MM.1S (cell line): ENCODE results near the gene COLEC11.

Source experiments
- DNase-seq: peaks from one replicate; pipeline ENCODE4 v3.0.0-alpha.2; 2015
- H2AFZ ChIP-seq: fragments of 300-600 bp; sonication (generic); 2 replicates; pipeline ENCODE4 v1.6.0; 2016; ENCODE audit warnings: antibody characterized with exemption, low read length
- H3F3A ChIP-seq: fragments of 300-600 bp; sonication (generic); 2 replicates; pipeline ENCODE4 v1.6.1; 2016; ENCODE audit warnings: mild to moderate bottlenecking, antibody characterized with exemption, low read length, moderate library complexity, mixed read lengths; ENCODE audit not compliant: insufficient read depth
- H3K27ac ChIP-seq: fragments of 300-600 bp; sonication (generic); 2 replicates; pipeline ENCODE4 v1.5.1; 2016; ENCODE audit warnings: mild to moderate bottlenecking, low read length
- H3K27me3 ChIP-seq: fragments of 300-600 bp; sonication (generic); replicated peaks from 2 replicates; pipeline ENCODE4 v1.6.0; 2016; ENCODE audit warnings: low read length; ENCODE audit not compliant: insufficient read depth
- H3K36me3 ChIP-seq: fragments of 300-600 bp; sonication (generic); replicated peaks from 2 replicates; pipeline ENCODE4 v1.6.1; 2016; ENCODE audit warnings: mild to moderate bottlenecking, low read length, mixed read lengths; ENCODE audit not compliant: insufficient read depth
- H3K4me1 ChIP-seq: fragments of 300-600 bp; sonication (generic); 2 replicates; pipeline ENCODE4 v1.6.1; 2016; ENCODE audit warnings: low read length, mixed read lengths
- H3K4me2 ChIP-seq: fragments of 300-600 bp; sonication (generic); 2 replicates; pipeline ENCODE4 v1.6.0; 2016; ENCODE audit warnings: low read depth, low read length
- H3K4me3 ChIP-seq: fragments of 300-600 bp; sonication (generic); 2 replicates; pipeline ENCODE4 v1.5.1; 2016; ENCODE audit warnings: low read length, mixed read lengths
- H3K79me2 ChIP-seq: fragments of 300-600 bp; sonication (generic); 2 replicates; pipeline ENCODE4 v1.6.1; 2016; ENCODE audit warnings: mixed run types, low read length, mixed read lengths
- H3K9ac ChIP-seq: fragments of 300-600 bp; sonication (generic); 2 replicates; pipeline ENCODE4 v1.6.1; 2016; ENCODE audit warnings: low read length, mixed read lengths
- H3K9me2 ChIP-seq: fragments of 300-600 bp; sonication (generic); replicated peaks from 2 replicates; pipeline ENCODE4 v1.6.1; 2016; ENCODE audit warnings: mild to moderate bottlenecking, low read length, mixed read lengths; ENCODE audit not compliant: insufficient read depth
- H3K9me3 ChIP-seq: fragments of 300-600 bp; sonication (generic); replicated peaks from 2 replicates; pipeline ENCODE4 v1.6.1; 2016; ENCODE audit warnings: mild to moderate bottlenecking, low read length, mixed read lengths; ENCODE audit not compliant: insufficient read depth
- H4K20me1 ChIP-seq: fragments of 300-600 bp; sonication (generic); 2 replicates; pipeline ENCODE4 v1.6.1; 2016; ENCODE audit warnings: mild to moderate bottlenecking, low read length, moderate library complexity, mixed read lengths; ENCODE audit not compliant: insufficient read depth
- CTCF ChIP-seq: fragments of 300-600 bp; sonication (generic); IDR thresholded peaks from 2 replicates; pipeline ENCODE4 v1.5.1; 2016; ENCODE audit warnings: antibody characterized with exemption, low read length, mixed read lengths
- EZH2 ChIP-seq: fragments of 300-600 bp; sonication (generic); optimal IDR thresholded peaks from 2 replicates; pipeline ENCODE3; 2017; ENCODE audit warnings: low read depth, mild to moderate bottlenecking, antibody characterized with exemption, low read length, mixed read lengths
- EZH2phosphoT487 ChIP-seq: fragments of 300-600 bp; sonication (generic); IDR thresholded peaks from 2 replicates; pipeline ENCODE4 v1.6.1; 2018; ENCODE audit warnings: antibody characterized with exemption, low read length

COLEC11 gene

DNA sequence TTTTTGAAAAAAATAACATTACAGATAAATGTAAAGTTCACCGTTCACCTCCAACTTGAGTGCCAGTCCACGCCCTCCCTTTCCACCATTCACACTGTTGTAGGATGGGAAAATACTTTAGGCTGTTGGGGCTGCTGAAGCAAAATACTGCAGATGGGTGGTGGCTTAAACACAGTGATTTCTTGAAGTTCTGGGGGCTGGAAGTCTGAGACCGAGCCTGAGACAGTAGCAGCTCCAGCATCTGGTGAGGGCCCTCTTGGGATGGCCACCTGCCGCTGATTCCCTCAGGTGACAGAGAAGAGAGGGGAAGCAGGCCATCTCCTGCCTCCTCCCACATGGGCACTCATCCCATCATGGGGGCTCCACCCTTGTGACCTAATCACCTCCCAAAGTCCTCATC is 80.8 kb downstream of the COLEC11 start:
- Histone ChIP-seq H3K27me3 (no peaks in the 10 kb centered on the region), H3K36me3 (no peaks in the 10 kb centered on the region), H3K9me3 (no peaks in the 10 kb centered on the region), H3F3A (no peaks in the 10 kb centered on the region), H3K4me1 (no peaks in the 10 kb centered on the region), H2AFZ (no peak overlapping the region), H3K9me2 (no peaks in the 10 kb centered on the region), H3K27ac (no peak overlapping the region), H3K79me2 (no peaks in the 10 kb centered on the region), H3K4me2 (no peak overlapping the region), H3K4me3 (no peak overlapping the region), H3K9ac (no peak overlapping the region), H4K20me1 (no peaks in the 10 kb centered on the region)
- TF ChIP-seq CTCF (no peak), EZH2phosphoT487 (no peak), EZH2 (no peak)
- DNase-seq: no peak

GRCh38 chr2:3677436-3677835 is 82.5 kb downstream of the COLEC11 start:
- Histone ChIP-seq H3F3A (no peaks in the 10 kb centered on the region), H3K4me2 (no peak overlapping the region), H4K20me1 (no peaks in the 10 kb centered on the region), H3K4me3 (no peak overlapping the region), H3K36me3 (no peaks in the 10 kb centered on the region), H3K27ac (no peak overlapping the region), H3K9me2 (no peaks in the 10 kb centered on the region), H3K9me3 (no peaks in the 10 kb centered on the region), H2AFZ (no peak overlapping the region), H3K27me3 (no peaks in the 10 kb centered on the region), H3K4me1 (no peaks in the 10 kb centered on the region), H3K79me2 (no peaks in the 10 kb centered on the region), H3K9ac (no peak overlapping the region)
- no peak for DNase-seq
- TF ChIP-seq EZH2 (no peak), EZH2phosphoT487 (no peak), CTCF (no peak)

GRCh38 chr2:3678212-3678611 is 83.3 kb downstream of the COLEC11 start:
- H3K4me2 ChIP-seq: no peak overlapping the region
- H3K36me3 ChIP-seq: no peaks in the 10 kb centered on the region
- no peaks in the 10 kb centered on the region for H3K27me3 ChIP-seq
- H3K9ac ChIP-seq: no peak overlapping the region
- no peaks in the 10 kb centered on the region for H4K20me1 ChIP-seq
- no peaks in the 10 kb centered on the region for H3K9me3 ChIP-seq
- H3K79me2 ChIP-seq: no peaks in the 10 kb centered on the region
- H3K27ac ChIP-seq: no peak overlapping the region
- no peaks in the 10 kb centered on the region for H3F3A ChIP-seq
- no peaks in the 10 kb centered on the region for H3K9me2 ChIP-seq
- no peaks in the 10 kb centered on the region for H3K4me1 ChIP-seq
- no peak for TF ChIP-seq CTCF
- no peak for TF ChIP-seq EZH2
- TF ChIP-seq EZH2phosphoT487: no peak
- no peak overlapping the region for H3K4me3 ChIP-seq
- no peak for DNase-seq
- no peak overlapping the region for H2AFZ ChIP-seq

DNA sequence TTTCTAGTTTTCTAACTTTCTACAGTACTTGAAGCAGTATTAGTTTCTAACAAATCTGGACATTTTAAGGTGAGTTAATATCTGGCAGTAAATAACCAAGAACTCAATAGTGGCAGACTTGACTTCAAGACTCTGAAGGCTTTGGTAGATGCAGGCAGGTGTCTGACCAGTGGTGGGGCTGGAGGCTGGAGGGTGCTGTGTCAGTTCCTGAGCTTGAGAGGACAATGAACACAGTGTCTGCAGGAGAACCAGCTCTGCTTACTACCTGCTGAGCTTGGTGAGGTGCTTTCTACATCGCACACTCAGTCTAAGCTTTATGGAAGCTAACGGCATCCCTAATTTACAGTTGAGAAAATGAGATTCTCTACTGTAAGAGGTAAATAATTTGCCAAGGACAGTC is 84.3 kb downstream of the COLEC11 start:
- no peaks in the 10 kb centered on the region for H3F3A ChIP-seq
- no peak overlapping the region for H3K27ac ChIP-seq
- DNase-seq: no peak
- no peaks in the 10 kb centered on the region for H3K79me2 ChIP-seq
- no peaks in the 10 kb centered on the region for H4K20me1 ChIP-seq
- H3K27me3 ChIP-seq: no peaks in the 10 kb centered on the region
- no peaks in the 10 kb centered on the region for H3K9me3 ChIP-seq
- H3K4me1 ChIP-seq: no peaks in the 10 kb centered on the region
- no peak overlapping the region for H3K4me2 ChIP-seq
- H2AFZ ChIP-seq: no peak overlapping the region
- no peak overlapping the region for H3K9ac ChIP-seq
- no peaks in the 10 kb centered on the region for H3K36me3 ChIP-seq
- TF ChIP-seq EZH2 (no peak), CTCF (no peak), EZH2phosphoT487 (no peak)
- H3K9me2 ChIP-seq: no peaks in the 10 kb centered on the region
- H3K4me3 ChIP-seq: no peak overlapping the region
